HG03095 (cell line): Measurements from ENCODE around the gene ZSCAN12.

Source experiments
- ATAC-seq: cut with Tn5 transposase; IDR thresholded peaks from one replicate; pipeline ENCODE4 v1.9.1; 2021; ENCODE audit warnings: moderate library complexity; ENCODE audit not compliant: unreplicated experiment

ZSCAN12 gene

GRCh38 chr6:28354688-28355554 is 44.6 kb downstream of the ZSCAN12 start:
- ATAC-seq: no peak

GRCh38 chr6:28353981-28354676 is 45.4 kb downstream of the ZSCAN12 start:
- no peak for ATAC-seq

DNA sequence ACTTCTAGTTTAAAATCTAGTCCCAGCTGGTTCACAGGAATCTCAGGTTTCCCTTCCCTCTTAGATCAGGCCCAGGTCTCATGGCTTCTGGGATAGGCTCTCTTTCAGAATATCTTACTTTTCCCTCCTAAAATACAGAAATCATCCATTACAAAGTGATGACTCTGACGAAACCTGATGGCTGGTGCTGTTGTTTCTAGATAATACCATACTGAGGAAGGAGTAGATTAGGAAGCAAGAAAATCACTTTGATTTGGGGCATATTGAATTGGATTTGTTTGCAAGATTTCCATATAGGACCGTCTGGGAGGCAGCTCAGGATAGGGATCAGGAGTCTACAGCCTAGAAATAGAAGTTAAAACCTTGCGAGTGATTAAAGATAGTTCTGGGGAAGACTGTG is 46.2 kb downstream of the ZSCAN12 start:
- no peak for ATAC-seq

DNA sequence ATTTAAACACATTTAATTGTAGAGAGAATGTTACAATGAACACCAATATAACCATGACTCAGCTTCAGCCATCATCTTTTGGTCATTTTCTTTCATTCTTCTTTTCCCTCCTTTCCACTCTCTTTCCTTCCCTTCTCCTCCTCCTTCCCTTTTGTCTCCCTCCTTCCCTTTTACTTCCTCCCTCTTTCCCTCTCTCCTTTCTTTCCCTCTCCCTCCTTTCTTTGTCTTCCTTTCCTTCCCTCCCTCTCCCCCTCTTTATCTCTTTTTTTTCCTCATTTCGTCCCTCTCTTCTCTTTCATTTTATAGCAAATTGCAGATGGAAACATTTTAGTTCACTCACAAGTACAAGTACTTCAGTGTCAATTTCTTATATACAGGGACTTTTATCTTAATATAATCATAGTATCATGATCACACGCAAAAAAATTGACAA is 48.0 kb downstream of the ZSCAN12 start:
- no peak for ATAC-seq

DNA sequence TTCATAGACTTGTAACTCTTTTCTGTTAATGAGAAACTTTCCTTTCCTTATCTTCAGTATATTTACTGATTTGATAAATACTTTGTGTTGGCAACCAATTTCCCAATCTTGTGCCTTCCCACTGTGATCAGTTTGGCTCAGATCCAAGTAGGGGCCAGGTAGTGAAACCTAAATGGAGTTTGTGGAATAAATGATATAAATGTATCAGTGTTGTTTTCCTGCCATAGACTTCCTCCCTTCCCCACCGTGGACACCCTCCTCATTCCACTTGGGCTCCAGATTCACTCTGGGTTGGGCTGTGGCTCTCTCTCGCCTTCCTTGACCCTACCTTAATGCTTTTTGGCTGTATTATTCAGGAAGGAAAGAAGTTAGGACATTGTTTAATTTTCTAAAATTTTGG is 48.5 kb downstream of the ZSCAN12 start:
- no peak for ATAC-seq

DNA sequence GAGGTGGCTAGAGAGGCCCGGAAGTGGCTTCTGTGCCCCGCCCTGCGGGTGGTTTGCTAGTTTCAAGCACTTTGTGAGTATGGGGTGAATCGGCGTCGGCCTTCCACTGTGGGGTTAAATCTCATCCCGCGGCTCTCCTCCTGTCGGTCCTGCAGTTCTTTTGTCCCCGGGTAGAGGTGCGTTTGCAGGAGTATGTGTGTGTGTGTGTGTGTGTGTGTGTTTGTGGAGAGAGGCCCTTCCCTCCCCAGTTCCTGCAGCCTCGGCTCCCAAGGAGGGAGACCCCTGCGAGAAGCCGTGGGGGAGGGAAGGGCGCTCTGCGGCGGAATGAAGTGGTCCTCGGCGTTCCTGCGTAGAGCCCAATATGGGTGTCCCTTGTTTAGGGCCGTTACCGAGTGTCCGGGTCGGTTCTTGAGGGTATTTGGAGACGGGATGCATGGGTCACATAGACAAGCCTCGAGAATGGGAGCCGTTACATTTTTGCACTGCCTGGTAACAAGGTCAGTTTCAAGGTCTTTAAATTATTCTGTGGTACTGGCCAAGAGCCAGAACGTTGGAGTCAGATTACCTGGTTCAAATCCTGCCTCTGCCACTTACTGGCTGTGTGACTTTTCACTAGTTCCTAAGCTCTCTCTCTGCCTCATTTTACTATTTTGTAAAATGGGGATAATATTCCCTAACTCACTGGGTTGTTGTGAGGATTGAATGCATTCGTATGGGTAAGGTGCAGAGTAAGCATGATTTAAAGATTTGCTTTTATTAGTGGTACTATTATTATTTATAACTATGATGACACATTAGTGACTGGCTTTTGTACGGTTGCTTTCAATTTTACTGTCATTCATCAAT is 49.4 kb downstream of the ZSCAN12 start, which contains the start of gene ZKSCAN3:
Gene ZKSCAN3 (plus strand): TSS at position 56 of the 846 bp plus-strand sequence. CDS start 9,640 bp downstream, outside the sequence.
- peak; percentile 92 for ATAC-seq

DNA sequence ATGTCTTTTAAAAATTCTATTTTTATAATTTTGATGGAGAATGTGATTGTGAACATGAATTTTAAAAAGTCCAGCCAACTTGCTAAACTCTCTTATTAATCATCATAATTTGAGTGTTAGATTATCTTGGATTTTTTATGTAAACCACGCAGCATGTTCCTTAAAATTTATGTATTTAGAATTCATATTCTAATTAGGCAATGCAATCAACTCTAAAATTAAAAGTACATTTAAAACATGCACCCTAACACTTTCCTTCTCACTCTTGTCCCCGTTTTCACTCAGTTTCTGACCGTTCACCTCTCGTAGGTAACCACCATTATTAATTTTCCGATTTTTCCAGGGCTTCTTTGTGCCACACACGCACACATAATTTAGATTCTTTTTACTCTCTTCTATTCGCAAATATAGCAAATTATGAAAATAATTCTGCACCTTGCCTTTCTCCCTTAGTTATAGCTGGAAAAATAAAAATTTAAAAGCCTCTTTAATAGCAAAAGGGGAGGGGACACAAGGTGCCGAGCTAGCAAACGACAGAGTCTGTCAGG is 50.1 kb downstream of the ZSCAN12 start:
- peak; percentile 10 for ATAC-seq

DNA sequence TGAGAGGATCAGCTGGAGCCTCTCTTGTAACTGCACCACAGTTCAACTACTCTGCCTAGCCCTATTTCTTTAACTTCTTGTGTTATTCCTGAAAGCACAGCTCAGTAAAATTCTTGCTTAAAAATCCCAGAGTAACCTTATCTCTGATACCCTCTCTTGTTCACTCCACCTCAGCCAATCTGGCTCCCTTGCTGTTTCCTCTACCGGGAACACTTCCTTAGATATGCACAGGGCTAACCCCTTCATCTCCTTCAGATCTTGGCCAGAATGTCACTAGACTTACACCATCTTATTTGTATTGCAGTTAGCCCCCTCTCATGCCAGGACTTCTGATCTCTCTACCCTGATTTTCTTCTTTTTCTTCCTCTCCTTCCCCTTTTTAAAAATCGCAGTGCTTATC is 52.4 kb downstream of the ZSCAN12 start:
- no peak for ATAC-seq

GRCh38 chr6:28345201-28345600 is 54.3 kb downstream of the ZSCAN12 start:
- ATAC-seq: no peak

GRCh38 chr6:28343898-28344677 is 55.5 kb downstream of the ZSCAN12 start:
- no peak for ATAC-seq

- no peak for ATAC-seq
Measured at GRCh38 chr6:28340310-28341095, 59.0 kb downstream of the ZSCAN12 start.

DNA sequence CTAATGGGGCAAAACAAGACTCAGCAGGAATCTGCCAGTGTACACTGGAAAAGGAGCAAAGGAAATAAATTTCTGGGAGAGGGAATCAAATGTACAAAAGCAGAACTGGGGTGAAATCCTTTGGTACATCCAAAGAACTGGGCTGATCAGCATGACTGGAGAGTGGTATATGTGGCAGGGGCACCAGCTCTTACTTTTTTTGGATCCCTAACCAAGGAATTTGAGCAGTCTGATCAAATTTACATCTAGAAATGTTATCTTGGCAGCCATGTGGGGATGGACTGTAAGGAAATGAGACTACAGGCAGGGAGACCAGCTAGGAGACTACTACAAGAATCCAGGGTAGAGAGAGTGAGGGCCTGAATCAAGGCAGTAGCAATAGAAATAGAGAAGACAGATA is 62.4 kb downstream of the ZSCAN12 start:
- ATAC-seq: no peak

DNA sequence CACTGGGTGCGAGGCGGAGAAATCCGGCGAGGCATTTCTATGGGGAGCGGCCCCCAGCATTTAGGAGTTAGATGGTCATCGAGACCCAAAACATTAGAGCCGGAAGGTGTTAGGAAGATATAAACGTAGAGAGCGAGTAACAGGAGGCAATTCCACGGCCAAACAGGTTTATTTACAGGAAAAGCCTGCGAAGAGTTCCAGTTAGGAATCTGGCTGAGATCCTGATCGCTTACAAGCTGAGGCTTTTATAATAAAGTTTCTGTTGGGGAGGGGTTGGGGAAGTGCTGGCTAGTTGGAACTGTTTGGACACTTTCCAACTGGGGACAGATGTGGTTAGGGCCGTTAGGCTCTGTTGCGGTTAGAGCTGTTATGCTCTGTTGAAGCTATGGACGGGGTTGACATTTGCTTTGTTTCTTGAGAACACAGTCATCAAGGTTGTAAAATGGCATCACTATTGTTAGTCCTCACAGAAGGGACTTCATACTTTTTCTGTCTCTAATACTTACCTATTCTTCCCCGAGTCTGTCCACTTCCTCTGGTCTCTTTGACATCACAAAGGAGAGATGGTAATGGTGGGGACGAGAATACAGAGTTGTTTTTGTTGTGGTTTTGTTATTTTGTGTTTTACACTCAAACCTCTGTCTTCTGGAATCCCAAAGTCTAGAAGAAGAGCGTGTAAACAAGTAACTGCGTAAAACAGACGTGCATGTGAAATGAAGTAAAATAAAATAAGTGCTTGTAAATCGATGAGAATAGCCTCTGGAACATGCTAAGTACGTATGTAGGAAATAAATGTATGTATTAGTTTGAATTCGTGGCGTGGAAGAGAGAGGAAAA is 63.0 kb downstream of the ZSCAN12 start:
- ATAC-seq: peak; percentile 43

DNA sequence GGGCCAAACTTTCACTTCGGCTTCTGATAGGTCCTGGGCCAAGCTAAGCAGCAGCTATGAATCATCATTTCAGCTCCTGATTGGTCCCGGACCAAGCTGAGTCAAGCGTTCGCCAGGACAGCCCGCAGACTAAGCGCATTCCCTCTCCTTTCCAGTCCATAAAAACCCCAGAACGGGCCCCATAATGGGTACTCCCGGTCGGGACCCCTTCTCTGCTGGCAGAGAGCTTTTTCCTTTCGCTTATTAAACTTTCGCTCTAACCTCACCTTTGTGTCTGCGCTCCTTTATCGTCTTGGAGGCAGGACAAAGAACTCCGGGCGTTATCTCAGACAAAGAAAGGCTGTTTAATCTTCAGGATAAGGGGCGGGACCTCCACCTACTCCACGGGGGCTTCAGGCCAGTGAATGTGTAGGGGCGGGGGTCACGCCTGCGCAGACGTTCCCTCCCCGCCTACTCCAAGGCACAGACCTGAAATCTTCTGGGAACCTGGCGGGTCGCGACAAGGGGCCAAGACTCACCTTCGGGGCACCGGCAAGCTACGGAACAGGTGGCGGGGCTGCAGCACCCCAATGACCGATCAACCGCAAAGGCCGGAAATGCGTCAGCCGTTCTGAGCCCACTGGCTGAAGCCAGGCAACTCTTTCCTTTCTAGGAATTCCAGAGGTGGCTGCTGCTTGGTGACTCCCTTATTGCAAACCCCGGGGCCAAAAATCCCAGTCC is 63.8 kb downstream of the ZSCAN12 start, which contains the start of gene ZSCAN31:
Gene ZSCAN31 (minus strand): TSS at position 585 of the 720 bp plus-strand sequence. CDS start 6,465 bp downstream, outside the sequence.
- ATAC-seq: peak; percentile 80

DNA sequence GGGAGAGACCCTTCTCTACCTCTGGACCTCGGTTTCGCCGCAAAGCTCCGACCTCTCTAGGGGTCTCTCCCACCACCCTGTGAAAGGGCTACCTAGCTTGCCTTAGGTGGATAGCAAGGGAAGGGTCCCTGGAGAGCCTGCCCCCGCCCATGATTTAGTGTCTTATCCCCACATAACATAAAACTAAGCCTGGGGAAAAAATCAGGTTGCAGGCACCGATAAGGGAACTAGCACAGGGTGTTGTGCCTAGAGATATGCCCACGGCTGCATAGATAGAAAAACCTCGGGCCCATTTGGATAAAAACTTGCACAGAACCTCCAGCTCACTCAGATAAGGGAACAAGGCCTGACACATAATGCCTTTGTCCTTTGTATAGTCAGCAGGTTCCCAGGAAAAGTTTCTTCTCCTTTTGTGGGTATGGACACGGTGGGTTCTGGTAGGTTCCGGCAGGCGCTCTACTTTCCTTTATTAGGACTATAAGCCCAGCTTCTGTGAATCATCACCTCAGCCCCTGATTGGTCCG is 64.4 kb downstream of the ZSCAN12 start:
- ATAC-seq: no peak

- no peak for ATAC-seq
Measured at GRCh38 chr6:28334286-28335039, 65.1 kb downstream of the ZSCAN12 start.

- ATAC-seq: no peak
Measured at GRCh38 chr6:28333599-28334018, 65.9 kb downstream of the ZSCAN12 start.
